GM12892 (cell line): ENCODE results near the gene PRICKLE4.

Experiments used
- DNase-seq: peaks from one replicate; pipeline ENCODE4 v3.0.0; 2011; ENCODE audit not compliant: insufficient read length
- FAIRE-seq: peaks from 2 replicates; lab custom pipeline; 2011; peaks lifted over from hg19 to GRCh38; lab: Jason Lieb, UNC
- POLR2A ChIP-seq: IDR thresholded peaks from 2 replicates; pipeline ENCODE4 v1.6.1; 2011; ENCODE audit warnings: low read depth, low read length, control low read depth
- POLR2AphosphoS5 ChIP-seq: IDR thresholded peaks from 2 replicates; pipeline ENCODE4 v1.6.1; 2011; ENCODE audit warnings: low read depth, low read length, control low read depth
- TAF1 ChIP-seq: IDR thresholded peaks from 2 replicates; pipeline ENCODE4 v1.6.1; 2011; ENCODE audit warnings: low read depth, mild to moderate bottlenecking, control low read depth, low read length, borderline replicate concordance

The PRICKLE4 gene

DNA sequence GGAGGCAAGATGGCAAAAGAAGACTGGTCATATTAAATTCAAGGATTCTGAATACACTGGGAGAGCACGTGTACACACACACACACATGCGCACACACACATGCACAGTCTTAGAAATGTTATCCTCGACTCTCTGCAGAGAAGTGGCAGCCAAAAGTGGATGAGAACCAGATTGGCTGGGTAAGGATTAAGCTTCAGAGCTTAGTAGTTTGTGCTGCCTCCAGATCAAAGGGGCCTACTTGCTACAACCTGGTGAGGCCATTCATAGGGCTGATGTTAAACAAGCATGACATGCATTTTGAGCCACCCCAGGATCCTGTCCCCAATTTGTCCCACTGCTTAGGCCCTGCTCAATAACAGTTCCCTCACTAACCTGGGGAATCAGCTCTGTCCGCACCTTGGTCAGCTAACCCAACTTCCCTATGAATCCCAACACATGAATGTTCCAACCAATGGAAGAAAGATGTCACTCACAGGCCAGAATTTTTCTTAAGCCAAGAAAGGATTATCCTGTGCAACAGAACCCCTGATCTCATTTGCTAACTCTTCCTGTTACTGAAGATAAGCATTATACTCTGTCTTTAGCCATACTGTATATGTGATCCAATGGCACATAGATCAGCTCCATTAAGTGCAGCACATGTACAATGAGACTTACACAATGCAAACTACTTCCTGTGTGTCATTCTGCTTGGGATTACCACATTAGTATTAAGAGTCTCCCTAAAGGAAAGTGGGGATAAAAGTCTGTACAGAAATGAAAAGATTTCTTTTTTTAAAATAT is 37.9 kb downstream of the PRICKLE4 start:
- TF ChIP-seq POLR2A (no peak), POLR2AphosphoS5 (no peak), TAF1 (no peak)
- FAIRE-seq = no peak
- DNase-seq = no peak

DNA sequence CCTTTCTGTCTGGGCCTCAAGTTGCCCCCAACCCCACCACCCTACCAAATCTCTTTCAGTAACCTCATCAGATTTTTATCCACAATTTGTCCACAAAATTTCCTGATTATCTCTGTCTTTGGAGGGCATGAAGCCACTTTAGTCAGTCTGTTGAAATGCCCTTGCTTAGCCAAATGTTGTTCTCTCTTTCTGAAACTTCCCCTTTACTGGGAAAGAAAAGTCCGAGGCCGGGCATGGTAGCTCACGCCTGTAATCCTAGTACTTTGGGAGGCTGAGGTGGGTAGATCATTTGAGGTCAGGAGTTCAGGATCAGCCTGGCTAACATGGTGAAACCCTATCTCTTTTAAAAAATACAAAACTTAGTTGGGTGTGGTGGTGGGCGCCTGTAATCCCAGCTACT is 40.7 kb downstream of the PRICKLE4 start:
- no peak for DNase-seq
- no peak for FAIRE-seq
- TF ChIP-seq POLR2AphosphoS5 (no peak), POLR2A (no peak), TAF1 (no peak)

DNA sequence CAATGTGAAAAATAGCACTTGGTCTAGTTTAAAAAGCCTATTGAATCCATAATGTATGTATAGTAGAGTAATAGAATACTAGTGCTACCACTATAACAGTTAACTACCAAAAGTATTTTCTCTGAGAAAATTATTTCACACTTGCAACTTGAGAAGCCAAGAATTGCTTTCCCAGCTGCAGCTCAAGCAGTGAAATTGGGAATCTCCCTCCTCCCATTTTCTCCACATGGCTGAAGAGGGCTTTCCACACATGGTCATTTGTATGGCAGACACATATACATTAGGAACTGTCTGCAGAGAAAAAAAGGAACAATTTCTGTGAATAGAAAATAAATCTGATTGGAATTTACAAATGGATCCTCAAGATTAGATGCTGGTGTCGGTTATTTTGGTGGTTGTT is 41.4 kb downstream of the PRICKLE4 start:
- TF ChIP-seq POLR2A = no peak
- TF ChIP-seq POLR2AphosphoS5 = no peak
- no peak for TF ChIP-seq TAF1
- no peak for FAIRE-seq
- no peak for DNase-seq

DNA sequence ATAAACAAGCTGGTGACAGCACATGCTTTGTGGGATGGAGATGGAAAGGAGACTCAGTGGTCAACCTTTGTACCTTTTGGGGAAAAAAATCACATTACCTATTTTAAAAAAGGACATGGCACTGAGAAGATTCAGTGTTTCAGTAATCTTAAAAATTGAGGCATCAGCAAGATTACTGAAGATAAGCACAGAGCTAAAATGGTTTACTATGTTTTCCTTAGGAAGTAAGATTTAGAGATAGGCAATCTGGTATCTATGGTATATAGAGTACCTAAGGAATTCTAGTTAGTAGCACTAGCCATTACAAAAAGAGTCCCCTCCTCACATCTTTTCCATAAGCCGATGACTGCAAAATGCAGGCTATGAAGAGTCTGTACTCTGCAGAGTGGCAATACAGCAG is 42.6 kb downstream of the PRICKLE4 start:
- no peak for FAIRE-seq
- TF ChIP-seq POLR2AphosphoS5 = no peak
- no peak for TF ChIP-seq POLR2A
- no peak for TF ChIP-seq TAF1
- DNase-seq = no peak

DNA sequence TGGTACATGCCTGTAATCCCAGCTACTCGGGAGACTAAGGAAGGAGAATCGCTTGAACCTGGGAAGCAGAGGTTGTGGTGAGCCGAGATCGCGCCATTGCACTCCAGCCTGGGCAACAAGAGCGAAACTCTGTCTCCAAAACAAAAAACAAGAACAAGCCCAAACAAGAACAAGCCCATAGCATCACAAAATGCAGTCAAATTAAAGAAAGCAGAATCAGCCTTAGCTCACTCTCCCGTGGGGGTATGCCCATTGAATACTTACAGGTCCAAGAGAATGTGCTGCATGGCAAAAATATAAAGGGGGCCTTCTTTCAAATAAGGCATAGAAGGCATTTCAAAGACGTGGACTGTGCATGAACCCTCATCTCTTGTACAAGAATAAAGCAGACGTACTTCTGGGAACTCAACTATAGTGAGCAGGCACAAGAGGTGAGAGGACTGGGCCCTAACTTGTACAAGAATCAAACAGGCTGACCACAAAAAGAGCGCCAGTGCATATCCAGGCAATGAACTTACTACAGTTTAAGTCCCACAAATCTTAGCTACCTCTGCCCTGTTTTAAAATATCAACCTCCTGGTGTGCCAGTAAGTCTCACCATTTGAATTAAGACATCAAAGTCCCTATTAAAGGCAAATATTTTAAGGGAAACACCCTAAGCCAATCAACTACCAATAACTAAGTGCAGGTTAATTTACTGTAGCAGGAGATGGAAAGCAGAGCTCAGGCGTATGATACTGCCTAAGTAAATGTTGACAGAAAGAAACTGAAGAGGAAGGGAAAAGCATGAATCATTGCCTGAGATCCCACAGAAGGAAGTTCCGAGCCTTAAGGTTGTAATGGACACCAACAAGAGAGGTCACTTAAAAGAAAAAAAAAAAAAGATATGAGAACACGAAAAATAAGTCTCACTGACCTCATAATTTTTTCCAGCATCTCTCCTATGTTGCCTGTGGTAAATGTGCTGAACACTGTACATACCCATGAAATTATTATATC is 44.3 kb downstream of the PRICKLE4 start:
- TF ChIP-seq TAF1 (no peak), POLR2AphosphoS5 (no peak), POLR2A (no peak)
- DNase-seq = no peak
- FAIRE-seq = no peak

DNA sequence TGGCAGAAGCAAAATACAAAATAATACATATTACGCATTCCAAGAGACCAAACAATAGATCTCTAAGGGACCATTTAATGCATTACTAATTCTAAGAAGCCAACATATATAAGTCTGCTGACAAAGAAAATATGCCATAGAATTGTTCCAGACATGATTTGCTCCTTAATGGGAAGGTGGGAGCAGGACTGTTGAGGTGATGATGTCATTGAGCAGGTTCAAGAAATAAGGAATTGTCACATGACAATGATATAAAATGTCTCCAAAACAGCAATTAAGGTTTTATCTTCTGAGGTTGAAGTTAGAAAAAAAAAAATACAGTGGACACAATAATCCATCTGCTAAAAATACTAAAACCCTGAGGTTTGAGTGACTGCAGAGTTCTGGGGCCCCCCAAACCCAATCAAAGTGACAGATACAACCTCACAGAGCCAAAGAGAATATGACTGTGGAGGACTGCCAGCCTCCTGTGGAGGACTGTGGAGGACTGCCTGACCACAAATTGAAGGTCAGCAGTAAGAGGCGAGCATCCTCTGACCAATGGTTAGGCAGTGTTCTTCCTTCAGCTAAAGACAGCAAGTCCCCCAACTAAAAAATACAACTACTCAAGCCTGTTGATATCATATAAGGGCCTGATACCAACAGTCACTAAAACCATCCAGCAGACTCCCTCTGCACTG is 45.9 kb downstream of the PRICKLE4 start:
- DNase-seq = no peak
- FAIRE-seq = no peak
- no peak for TF ChIP-seq TAF1
- no peak for TF ChIP-seq POLR2A
- no peak for TF ChIP-seq POLR2AphosphoS5

DNA sequence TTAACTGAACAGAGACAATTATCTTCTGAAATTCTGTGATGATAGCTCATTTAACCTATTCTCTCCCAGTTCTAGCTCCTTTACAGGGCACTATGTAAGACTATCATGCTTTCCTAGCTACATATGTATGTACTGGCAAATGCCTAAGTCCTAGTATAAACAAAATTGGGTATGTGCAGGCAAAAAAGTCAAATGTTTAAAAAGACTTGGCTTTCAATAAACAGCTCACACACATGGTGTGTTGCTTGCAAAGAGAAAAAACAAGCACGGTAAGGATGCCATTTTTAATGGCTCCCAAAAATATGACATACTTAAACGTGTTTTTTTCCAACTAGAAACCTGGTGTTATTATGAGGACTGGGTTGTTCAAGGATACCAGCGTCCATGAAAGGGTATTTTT is 51.7 kb downstream of the PRICKLE4 start:
- no peak for TF ChIP-seq POLR2A
- TF ChIP-seq TAF1 = no peak
- no peak for TF ChIP-seq POLR2AphosphoS5
- DNase-seq (no peak), FAIRE-seq (no peak)

DNA sequence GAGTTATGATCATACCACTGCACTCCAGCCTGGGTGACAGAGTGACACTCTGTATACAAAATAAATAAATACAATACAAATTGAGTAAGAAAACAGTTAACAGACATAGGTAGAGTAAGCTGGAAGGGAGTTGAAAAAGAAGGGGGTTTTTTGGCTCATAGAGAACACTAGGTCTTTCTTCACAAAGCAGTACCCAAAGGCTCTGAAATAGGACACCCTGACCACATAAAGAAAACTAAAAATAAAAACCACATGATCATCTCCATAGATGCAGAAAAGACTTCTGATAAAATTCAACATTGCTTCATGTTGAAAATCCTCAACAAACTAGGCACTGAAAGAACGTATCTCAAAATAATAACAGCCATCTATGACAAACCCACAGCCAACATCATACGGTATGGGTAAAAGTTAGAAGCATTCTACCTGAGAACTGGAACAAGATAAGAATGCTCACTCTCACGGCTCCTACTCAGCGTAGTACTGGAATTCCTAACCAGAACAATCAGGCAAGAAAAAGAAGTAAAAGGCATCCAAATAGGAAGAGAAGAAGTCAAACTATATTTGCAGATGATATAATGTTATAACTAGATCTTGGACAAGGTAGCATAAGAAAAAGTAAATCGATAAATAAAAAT is 55.6 kb downstream of the PRICKLE4 start:
- DNase-seq = no peak
- FAIRE-seq = no peak
- TF ChIP-seq POLR2AphosphoS5 = no peak
- no peak for TF ChIP-seq POLR2A
- TF ChIP-seq TAF1 = no peak

DNA sequence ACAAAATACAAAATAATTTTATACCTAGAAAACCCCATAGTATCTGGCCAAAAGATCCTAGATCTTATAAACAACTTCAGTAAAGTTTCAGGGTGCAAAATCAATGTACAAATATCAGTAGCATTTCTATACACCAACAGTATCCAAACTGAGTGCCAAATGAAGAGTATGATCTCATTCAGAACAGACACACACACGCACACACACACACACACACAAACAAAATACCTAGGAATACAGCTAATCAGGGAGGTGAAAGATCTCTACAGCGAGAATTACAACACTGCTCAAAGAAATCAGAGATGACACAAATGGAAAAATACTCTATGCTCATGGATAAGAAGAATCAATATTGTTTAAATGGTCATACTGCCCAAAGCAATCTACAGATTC is 56.1 kb downstream of the PRICKLE4 start:
- DNase-seq (no peak), FAIRE-seq (no peak)
- no peak for TF ChIP-seq POLR2AphosphoS5
- no peak for TF ChIP-seq POLR2A
- TF ChIP-seq TAF1 = no peak
